HepG2 (cell line): ENCODE data around the gene CDK6. TPM values are rescaled to one million over a fixed set of nuclear protein-coding genes. Genes with fewer than 3 reads are reported as not detected.
A peak's percentile ranks its signal among the peaks of the same experiment; 100 is the strongest.

Experiments
- BRCA1 ChIP-seq: sonication (generic); formaldehyde crosslinking; IDR thresholded peaks from 2 replicates; pipeline ENCODE4 v1.4.0; 2020; ENCODE audit warnings: missing genetic modification reagents
- KDM4B ChIP-seq: sonication (generic); formaldehyde crosslinking; IDR thresholded peaks from 2 replicates; pipeline ENCODE4 v1.4.0; 2020; ENCODE audit warnings: missing genetic modification reagents
- SALL1 ChIP-seq: sonication (generic); formaldehyde crosslinking; IDR thresholded peaks from 2 replicates; pipeline ENCODE4 v1.8.0; 2022; ENCODE audit warnings: mild to moderate bottlenecking, missing genetic modification reagents
- SOX13 ChIP-seq, 3 experiments: fragments of 450-650 bp in 1 of 3; sonication (generic) in 1 of 3; formaldehyde crosslinking in 1 of 3; IDR thresholded peaks in 2 of 3; conservative IDR thresholded peaks in 1 of 3; 2 replicates each; pipeline versions ENCODE4 v1.5.0 to v1.6.1; 2016 to 2020; ENCODE audit warnings: antibody characterized with exemption in 1 of 3, mild to moderate bottlenecking in 1 of 3, missing compliant biosample characterization in 1 of 3, missing genetic modification reagents in 1 of 3, moderate library complexity in 1 of 3
- ZC3H4 ChIP-seq: sonication (generic); formaldehyde crosslinking; IDR thresholded peaks from 2 replicates; pipeline ENCODE4 v1.4.0; 2020; ENCODE audit warnings: missing genetic modification reagents, borderline replicate concordance
- ZNF235 ChIP-seq: sonication (generic); formaldehyde crosslinking; IDR thresholded peaks from 2 replicates; pipeline ENCODE4 v1.8.1; 2023; ENCODE audit warnings: mild to moderate bottlenecking, missing genetic modification reagents, borderline replicate concordance
- ZNF513 ChIP-seq: sonication (generic); formaldehyde crosslinking; conservative IDR thresholded peaks from 2 replicates; pipeline ENCODE4 v1.5.0; 2020; ENCODE audit warnings: missing genetic modification reagents
- ZNF724P ChIP-seq: sonication (generic); formaldehyde crosslinking; IDR thresholded peaks from 2 replicates; pipeline ENCODE4 v1.8.0; 2022; ENCODE audit warnings: missing genetic modification reagents, borderline replicate concordance
- ZNF777 ChIP-seq: sonication (generic); formaldehyde crosslinking; IDR thresholded peaks from 2 replicates; pipeline ENCODE4 v1.4.0; 2020; ENCODE audit warnings: missing genetic modification reagents
- polyA plus RNA-seq, 8 experiments: library from polyadenylated mRNA; depleted of rRNA in 3 of 8; stranded (reverse) in 7 of 8; unstranded in 1 of 8; fragments of >200 nt; fragmentation: Illumina TruSeq in 4 of 8; extraction: Trizol in 4 of 8; gene quantifications; 2 replicates each; pipeline versions ENCODE4 v1.2.1 to v1.2.3, GENCODE V29; 2011 to 2016; ENCODE audit warnings: low read depth in 4 of 8, missing spikeins in 1 of 8, mixed read lengths in 1 of 8; ENCODE audit not compliant: insufficient read depth in 1 of 8
- total RNA-seq, 5 experiments: library from RNA; depleted of rRNA; stranded (reverse); fragments of >200 nt; fragmentation: Illumina TruSeq; extraction: Trizol; gene quantifications; 2 replicates each; pipeline ENCODE4 v1.2.3, GENCODE V29; 2016; ENCODE audit warnings: low read depth in 1 of 5
- TF ChIP-seq, protein P1 (sequence below): sonication (generic); formaldehyde crosslinking; IDR thresholded peaks from 2 replicates; pipeline ENCODE4 v1.4.0; 2020; ENCODE audit warnings: low read depth, mild to moderate bottlenecking, missing genetic modification reagents
- TF ChIP-seq, protein P2 (sequence below): sonication (generic); formaldehyde crosslinking; IDR thresholded peaks from 2 replicates; pipeline ENCODE4 v1.4.0; 2020; ENCODE audit warnings: missing genetic modification reagents
- TF ChIP-seq, protein P3 (sequence below): IDR thresholded peaks from 2 replicates; pipeline ENCODE4 v1.6.1; 2012; ENCODE audit warnings: low read depth, low read length, improper control_type of control experiment
- TF ChIP-seq, protein P4 (sequence below): sonication (generic); formaldehyde crosslinking; IDR thresholded peaks from 2 replicates; pipeline ENCODE4 v1.4.0; 2020; ENCODE audit warnings: low read depth, mild to moderate bottlenecking, missing genetic modification reagents

The CDK6 gene
- total and polyA plus RNA-seq, 2 of the 13 experiments (the other 11 are each of a cell fraction or from before 2014, with no cell fraction given) = 34.6 to 90.8 TPM

DNA sequence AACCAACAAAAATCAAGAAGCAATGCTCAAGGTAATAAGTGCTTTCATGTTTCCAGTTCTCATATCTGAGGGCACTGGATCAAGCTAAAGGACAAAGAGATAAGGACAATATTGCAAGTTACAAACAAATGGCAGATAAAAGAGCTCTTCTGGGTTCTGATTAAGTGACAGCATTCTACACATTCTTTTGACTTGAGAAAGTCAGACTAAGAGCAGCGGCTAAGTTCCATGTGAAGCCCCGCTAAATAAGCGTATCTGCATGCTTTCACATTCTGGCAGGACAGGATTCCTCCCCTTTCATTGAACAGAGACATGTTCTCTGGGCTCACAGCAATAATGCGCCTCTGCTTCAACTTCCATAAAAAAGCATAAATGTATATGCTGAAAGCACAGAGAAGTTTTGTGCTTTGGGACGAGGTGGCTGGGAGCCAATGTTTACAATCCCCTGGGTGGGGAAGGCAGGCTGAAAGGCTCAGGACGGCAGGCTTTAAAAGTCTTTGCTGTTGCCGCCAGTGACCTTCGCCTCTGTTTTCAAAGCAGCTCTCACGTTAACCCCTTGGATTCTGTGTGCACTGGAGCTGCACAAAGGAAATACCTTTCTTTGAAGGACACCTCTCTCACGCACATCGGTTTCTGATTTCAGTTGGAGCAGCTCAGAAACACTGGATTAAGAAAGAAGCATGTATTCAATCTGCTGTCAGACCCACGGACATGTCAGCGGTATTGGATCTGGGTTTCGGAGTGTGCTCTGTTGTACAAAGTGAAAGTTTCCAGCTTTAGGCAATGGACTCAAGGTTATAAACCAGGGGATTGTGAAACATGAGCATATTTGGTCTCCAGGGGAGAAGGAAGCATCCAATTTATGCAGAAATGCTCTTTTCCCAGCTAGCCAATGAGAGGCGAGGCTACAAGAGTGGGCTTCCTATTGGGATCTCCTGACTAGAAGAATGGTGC lies 140.8 kb downstream of the CDK6 start (continued):
- TF ChIP-seq, protein P1, sequence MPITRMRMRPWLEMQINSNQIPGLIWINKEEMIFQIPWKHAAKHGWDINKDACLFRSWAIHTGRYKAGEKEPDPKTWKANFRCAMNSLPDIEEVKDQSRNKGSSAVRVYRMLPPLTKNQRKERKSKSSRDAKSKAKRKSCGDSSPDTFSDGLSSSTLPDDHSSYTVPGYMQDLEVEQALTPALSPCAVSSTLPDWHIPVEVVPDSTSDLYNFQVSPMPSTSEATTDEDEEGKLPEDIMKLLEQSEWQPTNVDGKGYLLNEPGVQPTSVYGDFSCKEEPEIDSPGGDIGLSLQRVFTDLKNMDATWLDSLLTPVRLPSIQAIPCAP (CRISPR knock-in tag) = no peak
- TF ChIP-seq, protein P2, sequence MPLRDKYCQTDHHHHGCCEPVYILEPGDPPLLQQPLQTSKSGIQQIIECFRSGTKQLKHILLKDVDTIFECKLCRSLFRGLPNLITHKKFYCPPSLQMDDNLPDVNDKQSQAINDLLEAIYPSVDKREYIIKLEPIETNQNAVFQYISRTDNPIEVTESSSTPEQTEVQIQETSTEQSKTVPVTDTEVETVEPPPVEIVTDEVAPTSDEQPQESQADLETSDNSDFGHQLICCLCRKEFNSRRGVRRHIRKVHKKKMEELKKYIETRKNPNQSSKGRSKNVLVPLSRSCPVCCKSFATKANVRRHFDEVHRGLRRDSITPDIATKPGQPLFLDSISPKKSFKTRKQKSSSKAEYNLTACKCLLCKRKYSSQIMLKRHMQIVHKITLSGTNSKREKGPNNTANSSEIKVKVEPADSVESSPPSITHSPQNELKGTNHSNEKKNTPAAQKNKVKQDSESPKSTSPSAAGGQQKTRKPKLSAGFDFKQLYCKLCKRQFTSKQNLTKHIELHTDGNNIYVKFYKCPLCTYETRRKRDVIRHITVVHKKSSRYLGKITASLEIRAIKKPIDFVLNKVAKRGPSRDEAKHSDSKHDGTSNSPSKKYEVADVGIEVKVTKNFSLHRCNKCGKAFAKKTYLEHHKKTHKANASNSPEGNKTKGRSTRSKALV (CRISPR knock-in tag) = no peak
- TF ChIP-seq, protein P3, sequence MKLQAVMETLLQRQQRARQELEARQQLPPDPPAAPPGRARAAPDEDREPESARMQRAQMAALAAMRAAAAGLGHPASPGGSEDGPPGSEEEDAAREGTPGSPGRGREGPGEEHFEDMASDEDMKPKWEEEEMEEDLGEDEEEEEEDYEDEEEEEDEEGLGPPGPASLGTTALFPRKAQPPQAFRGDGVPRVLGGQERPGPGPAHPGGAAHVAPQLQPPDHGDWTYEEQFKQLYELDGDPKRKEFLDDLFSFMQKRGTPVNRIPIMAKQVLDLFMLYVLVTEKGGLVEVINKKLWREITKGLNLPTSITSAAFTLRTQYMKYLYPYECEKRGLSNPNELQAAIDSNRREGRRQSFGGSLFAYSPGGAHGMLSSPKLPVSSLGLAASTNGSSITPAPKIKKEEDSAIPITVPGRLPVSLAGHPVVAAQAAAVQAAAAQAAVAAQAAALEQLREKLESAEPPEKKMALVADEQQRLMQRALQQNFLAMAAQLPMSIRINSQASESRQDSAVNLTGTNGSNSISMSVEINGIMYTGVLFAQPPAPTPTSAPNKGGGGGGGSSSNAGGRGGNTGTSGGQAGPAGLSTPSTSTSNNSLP = peak; percentile 81
- TF ChIP-seq SOX13 (IDR thresholded peaks at IDR 0.05) = peak; percentile 92
- peak in 1 of 2 experiments; percentile 96; a peak in 2 of 4 replicates for TF ChIP-seq SOX13 (CRISPR knock-in tag; conservative IDR thresholded peaks at IDR 0.05 in 1 of 2, IDR thresholded peaks at IDR 0.05 in 1 of 2)
- peak; percentile 88; the same call in 1 of the 2 replicates for TF ChIP-seq KDM4B (CRISPR knock-in tag)
- no peak for TF ChIP-seq ZNF235 (CRISPR knock-in tag)
- TF ChIP-seq ZC3H4 (CRISPR knock-in tag) = no peak
- TF ChIP-seq, protein P4, sequence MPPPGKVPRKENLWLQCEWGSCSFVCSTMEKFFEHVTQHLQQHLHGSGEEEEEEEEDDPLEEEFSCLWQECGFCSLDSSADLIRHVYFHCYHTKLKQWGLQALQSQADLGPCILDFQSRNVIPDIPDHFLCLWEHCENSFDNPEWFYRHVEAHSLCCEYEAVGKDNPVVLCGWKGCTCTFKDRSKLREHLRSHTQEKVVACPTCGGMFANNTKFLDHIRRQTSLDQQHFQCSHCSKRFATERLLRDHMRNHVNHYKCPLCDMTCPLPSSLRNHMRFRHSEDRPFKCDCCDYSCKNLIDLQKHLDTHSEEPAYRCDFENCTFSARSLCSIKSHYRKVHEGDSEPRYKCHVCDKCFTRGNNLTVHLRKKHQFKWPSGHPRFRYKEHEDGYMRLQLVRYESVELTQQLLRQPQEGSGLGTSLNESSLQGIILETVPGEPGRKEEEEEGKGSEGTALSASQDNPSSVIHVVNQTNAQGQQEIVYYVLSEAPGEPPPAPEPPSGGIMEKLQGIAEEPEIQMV (CRISPR knock-in tag) = no peak; the same call in 1 of the 2 replicates
- TF ChIP-seq SALL1 (CRISPR knock-in tag) = peak; percentile 100
- TF ChIP-seq BRCA1 = no peak
- no peak for TF ChIP-seq ZNF777
- no peak for TF ChIP-seq ZNF513 (CRISPR knock-in tag)
- TF ChIP-seq ZNF724P (CRISPR knock-in tag) = no peak
